GM12878 (cell line): ENCODE results near the gene SH2B3. TPM values are rescaled to one million over a fixed set of nuclear protein-coding genes. Genes with fewer than 3 reads are reported as not detected.

Experiments
- ASH2L ChIP-seq: fragments of 300-600, 200-600 bp; sonication (generic); IDR thresholded peaks from 2 replicates; pipeline ENCODE4 v1.6.1; 2017; ENCODE audit warnings: low read depth, mild to moderate bottlenecking, borderline replicate concordance
- BHLHE40 ChIP-seq, 2 experiments: fragments of 450-650 bp in 1 of 2; IDR thresholded peaks; 2 replicates each; pipeline ENCODE4 v1.6.1; 2011 to 2017; ENCODE audit warnings: low read depth in 2 of 2, borderline replicate concordance in 1 of 2, improper control_type of control experiment in 1 of 2, low read length in 1 of 2, mild to moderate bottlenecking in 1 of 2
- CEBPB ChIP-seq, 2 experiments: fragments of 150-350 bp in 1 of 2; IDR thresholded peaks; 2 replicates each; pipeline ENCODE4 v1.6.1; 2012 to 2014; ENCODE audit warnings: low read depth in 2 of 2, low read length in 2 of 2, borderline replicate concordance in 1 of 2, inconsistent platforms in 1 of 2
- ESRRA ChIP-seq: IDR thresholded peaks from 2 replicates; pipeline ENCODE4 v1.6.1; 2012; ENCODE audit warnings: mild to moderate bottlenecking, low read length, improper control_type of control experiment
- IKZF1 ChIP-seq: fragments of 450-650 bp; conservative IDR thresholded peaks from 2 replicates; pipeline ENCODE4 v1.6.1; 2017; ENCODE audit warnings: antibody characterized with exemption, mild to moderate bottlenecking
- MYB ChIP-seq: fragments of 150-350 bp; IDR thresholded peaks from 2 replicates; pipeline ENCODE4 v1.6.1; 2014; ENCODE audit warnings: mild to moderate bottlenecking, low read depth, low read length, borderline replicate concordance
- MYC ChIP-seq: IDR thresholded peaks from 2 replicates; pipeline ENCODE4 v1.6.1; 2011; ENCODE audit warnings: mild to moderate bottlenecking, low read length, moderate library complexity, inconsistent platforms; ENCODE audit not compliant: insufficient read depth, insufficient replicate concordance, insufficient read length, severe bottlenecking
- NR2C2 ChIP-seq: IDR thresholded peaks from 2 replicates; pipeline ENCODE4 v1.6.1; 2011; ENCODE audit warnings: borderline replicate concordance, low read depth; ENCODE audit not compliant: control insufficient read depth, insufficient read length
- PAX5 ChIP-seq: IDR thresholded peaks from 2 replicates; pipeline ENCODE4 v1.6.1; 2011; ENCODE audit warnings: low read depth, low read length, borderline replicate concordance
- POLR2A ChIP-seq: IDR thresholded peaks from 2 replicates; pipeline ENCODE4 v1.6.1; 2011; ENCODE audit warnings: low read depth, mild to moderate bottlenecking, low read length
- RAD21 ChIP-seq: IDR thresholded peaks from 2 replicates; pipeline ENCODE4 v1.6.1; 2011; ENCODE audit warnings: mild to moderate bottlenecking, low read depth, low read length, moderate library complexity; ENCODE audit not compliant: insufficient read depth
- RELA ChIP-seq: fragments of 450-650 bp; IDR thresholded peaks from 2 replicates; pipeline ENCODE4 v1.8.0; 2014; ENCODE audit warnings: borderline replicate concordance; ENCODE audit not compliant: partially characterized antibody
- RUNX3 ChIP-seq: IDR thresholded peaks from 2 replicates; pipeline ENCODE4 v1.6.1; 2012; ENCODE audit warnings: low read length, inconsistent platforms
- SIN3A ChIP-seq: IDR thresholded peaks from 2 replicates; pipeline ENCODE4 v1.6.1; 2012; ENCODE audit warnings: low read depth, low read length, improper control_type of control experiment
- SMC3 ChIP-seq: IDR thresholded peaks from 2 replicates; pipeline ENCODE4 v1.6.1; 2011; ENCODE audit warnings: low read length, improper control_type of control experiment, borderline replicate concordance
- SP1 ChIP-seq: IDR thresholded peaks from one replicate; pipeline ENCODE4 v1.6.1; 2011; ENCODE audit warnings: low read depth, low read length
- SUPT20H ChIP-seq: IDR thresholded peaks from 2 replicates; pipeline ENCODE4 v1.6.1; 2011; ENCODE audit warnings: low read depth, mild to moderate bottlenecking, low read length, moderate library complexity, borderline replicate concordance; ENCODE audit not compliant: control insufficient read depth
- YY1 ChIP-seq: IDR thresholded peaks from 2 replicates; pipeline ENCODE4 v1.6.1; 2011; ENCODE audit warnings: low read depth, mild to moderate bottlenecking, low read length
- ZNF217 ChIP-seq: fragments of 450-650 bp; IDR thresholded peaks from 2 replicates; pipeline ENCODE4 v1.6.1; 2017; ENCODE audit warnings: antibody characterized with exemption, mild to moderate bottlenecking
- ZNF622 ChIP-seq: fragments of 450-650 bp; IDR thresholded peaks from 2 replicates; pipeline ENCODE4 v1.6.1; 2017; ENCODE audit warnings: mild to moderate bottlenecking, inconsistent platforms
- polyA plus RNA-seq, 11 experiments: library from polyadenylated mRNA; depleted of rRNA in 4 of 11; unstranded in 6 of 11; stranded (reverse) in 5 of 11; fragments of >200 nt; fragmentation: Nextera tagmentation in 4 of 11; fragmentation: Illumina TruSeq in 1 of 11; extraction: Ambion mirVana in 4 of 11; extraction: Trizol in 1 of 11; gene quantifications; 1 replicate in 1 of 11; 2 replicates in 10 of 11; pipeline versions ENCODE4 v1.2.1 to v1.2.3, GENCODE V29; 2011 to 2016; ENCODE audit warnings: inconsistent platforms in 2 of 11, missing spikeins in 2 of 11, low read depth in 1 of 11
- total RNA-seq, 4 experiments: library from RNA; depleted of rRNA in 3 of 4; stranded (reverse); fragments of >200 nt in 3 of 4; fragmentation: Illumina TruSeq in 1 of 4; extraction: Trizol in 1 of 4; gene quantifications; 2 replicates each; pipeline versions ENCODE4 v1.2.1 to v1.2.3, GENCODE V29; 2013 to 2021
- TF ChIP-seq, protein P1 (sequence below): IDR thresholded peaks from 2 replicates; pipeline ENCODE4 v1.6.1; 2011; ENCODE audit warnings: borderline replicate concordance, low read depth, mild to moderate bottlenecking, moderate library complexity, mixed read lengths, low read length; ENCODE audit not compliant: insufficient read depth; ENCODE audit errors: extremely low read length
- TF ChIP-seq, protein P2 (sequence below): fragments of 450-650 bp; IDR thresholded peaks from 2 replicates; pipeline ENCODE4 v1.6.1; 2014; ENCODE audit warnings: mild to moderate bottlenecking
- TF ChIP-seq, protein P3 (sequence below): fragments of 450-650 bp; IDR thresholded peaks from 2 replicates; pipeline ENCODE4 v1.6.1; 2017; ENCODE audit warnings: antibody characterized with exemption, mild to moderate bottlenecking, moderate library complexity
- TF ChIP-seq, protein P4 (sequence below): fragments of 450-650 bp; IDR thresholded peaks from 2 replicates; pipeline ENCODE4 v1.6.1; 2017; ENCODE audit warnings: mild to moderate bottlenecking, low read depth, inconsistent platforms; ENCODE audit not compliant: poor library complexity, severe bottlenecking

The SH2B3 gene
- total and polyA plus RNA-seq, 10 of the 15 experiments (the other 5 are each of a cell fraction or from before 2014, with no cell fraction given): 5.8 to 46.4 (median 23.3) TPM

DNA sequence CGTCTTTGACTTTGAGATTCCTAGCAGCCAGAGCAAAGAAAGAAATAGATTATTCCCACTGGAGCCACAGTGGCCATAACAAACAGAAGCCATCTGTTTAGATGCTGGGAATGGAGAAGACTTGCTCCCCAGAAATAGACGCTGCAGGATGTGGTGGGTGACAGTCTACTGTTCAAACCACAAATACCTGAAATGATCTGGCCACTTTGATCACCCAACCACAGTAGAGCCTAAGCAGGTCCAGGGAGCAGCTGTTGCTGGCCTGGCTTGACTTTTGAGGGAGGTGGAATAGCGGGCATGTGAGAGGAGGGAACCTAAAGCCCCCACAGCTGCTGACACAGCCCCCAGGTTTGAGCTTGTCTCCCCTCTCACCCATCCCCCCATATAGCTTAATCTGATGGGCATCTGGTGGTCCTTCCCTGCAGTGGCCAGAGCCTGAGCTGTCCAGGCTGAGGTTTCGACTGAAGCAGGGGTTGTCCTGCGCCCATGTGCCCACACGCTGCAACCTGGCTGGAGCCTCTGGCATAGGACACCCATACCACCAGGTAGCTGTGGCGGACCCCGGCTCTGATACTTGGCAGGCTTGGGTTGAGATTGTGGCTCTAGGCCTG is 38.7 kb downstream of the SH2B3 start (continued):
- no peak for TF ChIP-seq NR2C2
- TF ChIP-seq RUNX3: peak; percentile 100
- no peak for TF ChIP-seq POLR2A
- TF ChIP-seq, protein P1, sequence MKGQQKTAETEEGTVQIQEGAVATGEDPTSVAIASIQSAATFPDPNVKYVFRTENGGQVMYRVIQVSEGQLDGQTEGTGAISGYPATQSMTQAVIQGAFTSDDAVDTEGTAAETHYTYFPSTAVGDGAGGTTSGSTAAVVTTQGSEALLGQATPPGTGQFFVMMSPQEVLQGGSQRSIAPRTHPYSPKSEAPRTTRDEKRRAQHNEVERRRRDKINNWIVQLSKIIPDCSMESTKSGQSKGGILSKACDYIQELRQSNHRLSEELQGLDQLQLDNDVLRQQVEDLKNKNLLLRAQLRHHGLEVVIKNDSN: no peak
- peak; percentile 22 for TF ChIP-seq IKZF1
- TF ChIP-seq ZNF217: 0 out of 2 replicates have a peak, but pooled peaks have one; percentile 34
- TF ChIP-seq SIN3A: no peak
- TF ChIP-seq, protein P2, sequence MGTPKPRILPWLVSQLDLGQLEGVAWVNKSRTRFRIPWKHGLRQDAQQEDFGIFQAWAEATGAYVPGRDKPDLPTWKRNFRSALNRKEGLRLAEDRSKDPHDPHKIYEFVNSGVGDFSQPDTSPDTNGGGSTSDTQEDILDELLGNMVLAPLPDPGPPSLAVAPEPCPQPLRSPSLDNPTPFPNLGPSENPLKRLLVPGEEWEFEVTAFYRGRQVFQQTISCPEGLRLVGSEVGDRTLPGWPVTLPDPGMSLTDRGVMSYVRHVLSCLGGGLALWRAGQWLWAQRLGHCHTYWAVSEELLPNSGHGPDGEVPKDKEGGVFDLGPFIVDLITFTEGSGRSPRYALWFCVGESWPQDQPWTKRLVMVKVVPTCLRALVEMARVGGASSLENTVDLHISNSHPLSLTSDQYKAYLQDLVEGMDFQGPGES: no peak
- TF ChIP-seq ASH2L: no peak
- TF ChIP-seq BHLHE40 (IDR thresholded peaks at IDR 0.05; ENCODE audit: borderline replicate concordance in 1 of 2, low read depth in 2 of 2, low read length in 1 of 2): peak; percentile 43 to 66; a peak in 3 of 4 replicates
- no peak; the same call in 1 of the 2 replicates for TF ChIP-seq RAD21
- TF ChIP-seq, protein P3, sequence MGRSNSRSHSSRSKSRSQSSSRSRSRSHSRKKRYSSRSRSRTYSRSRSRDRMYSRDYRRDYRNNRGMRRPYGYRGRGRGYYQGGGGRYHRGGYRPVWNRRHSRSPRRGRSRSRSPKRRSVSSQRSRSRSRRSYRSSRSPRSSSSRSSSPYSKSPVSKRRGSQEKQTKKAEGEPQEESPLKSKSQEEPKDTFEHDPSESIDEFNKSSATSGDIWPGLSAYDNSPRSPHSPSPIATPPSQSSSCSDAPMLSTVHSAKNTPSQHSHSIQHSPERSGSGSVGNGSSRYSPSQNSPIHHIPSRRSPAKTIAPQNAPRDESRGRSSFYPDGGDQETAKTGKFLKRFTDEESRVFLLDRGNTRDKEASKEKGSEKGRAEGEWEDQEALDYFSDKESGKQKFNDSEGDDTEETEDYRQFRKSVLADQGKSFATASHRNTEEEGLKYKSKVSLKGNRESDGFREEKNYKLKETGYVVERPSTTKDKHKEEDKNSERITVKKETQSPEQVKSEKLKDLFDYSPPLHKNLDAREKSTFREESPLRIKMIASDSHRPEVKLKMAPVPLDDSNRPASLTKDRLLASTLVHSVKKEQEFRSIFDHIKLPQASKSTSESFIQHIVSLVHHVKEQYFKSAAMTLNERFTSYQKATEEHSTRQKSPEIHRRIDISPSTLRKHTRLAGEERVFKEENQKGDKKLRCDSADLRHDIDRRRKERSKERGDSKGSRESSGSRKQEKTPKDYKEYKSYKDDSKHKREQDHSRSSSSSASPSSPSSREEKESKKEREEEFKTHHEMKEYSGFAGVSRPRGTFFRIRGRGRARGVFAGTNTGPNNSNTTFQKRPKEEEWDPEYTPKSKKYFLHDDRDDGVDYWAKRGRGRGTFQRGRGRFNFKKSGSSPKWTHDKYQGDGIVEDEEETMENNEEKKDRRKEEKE: no peak
- no peak for TF ChIP-seq SUPT20H
- TF ChIP-seq, protein P4, sequence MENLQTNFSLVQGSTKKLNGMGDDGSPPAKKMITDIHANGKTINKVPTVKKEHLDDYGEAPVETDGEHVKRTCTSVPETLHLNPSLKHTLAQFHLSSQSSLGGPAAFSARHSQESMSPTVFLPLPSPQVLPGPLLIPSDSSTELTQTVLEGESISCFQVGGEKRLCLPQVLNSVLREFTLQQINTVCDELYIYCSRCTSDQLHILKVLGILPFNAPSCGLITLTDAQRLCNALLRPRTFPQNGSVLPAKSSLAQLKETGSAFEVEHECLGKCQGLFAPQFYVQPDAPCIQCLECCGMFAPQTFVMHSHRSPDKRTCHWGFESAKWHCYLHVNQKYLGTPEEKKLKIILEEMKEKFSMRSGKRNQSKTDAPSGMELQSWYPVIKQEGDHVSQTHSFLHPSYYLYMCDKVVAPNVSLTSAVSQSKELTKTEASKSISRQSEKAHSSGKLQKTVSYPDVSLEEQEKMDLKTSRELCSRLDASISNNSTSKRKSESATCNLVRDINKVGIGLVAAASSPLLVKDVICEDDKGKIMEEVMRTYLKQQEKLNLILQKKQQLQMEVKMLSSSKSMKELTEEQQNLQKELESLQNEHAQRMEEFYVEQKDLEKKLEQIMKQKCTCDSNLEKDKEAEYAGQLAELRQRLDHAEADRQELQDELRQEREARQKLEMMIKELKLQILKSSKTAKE: peak; percentile 50
- TF ChIP-seq YY1: no peak
- TF ChIP-seq MYB: no peak
- 0 out of 2 replicates have a peak, but pooled peaks have one; percentile 30 for TF ChIP-seq ESRRA
- no peak for TF ChIP-seq SMC3
- peak; percentile 85 for TF ChIP-seq SP1
- TF ChIP-seq CEBPB (IDR thresholded peaks at IDR 0.05; ENCODE audit: borderline replicate concordance in 1 of 2, low read depth in 2 of 2, low read length in 2 of 2): peak in 1 of 2 experiments; percentile 95; a peak in 1 of 4 replicates
- peak; percentile 98 for TF ChIP-seq PAX5
- TF ChIP-seq MYC: no peak
- no peak for TF ChIP-seq RELA
- no peak for TF ChIP-seq ZNF622
